Mesenchymal stem cell (in vitro differentiated cells and primary cell): ENCODE results near the gene MSI1.

Experiments
- DNase-seq: peaks from one replicate; pipeline ENCODE4 v3.0.0-alpha.2; 2013
- H2AFZ ChIP-seq: one replicate; pipeline ENCODE4 v1.6.1; 2013; ENCODE audit warnings: low read depth, mild to moderate bottlenecking, control low read depth, inconsistent platforms, low read length, moderate library complexity
- H2AK5ac ChIP-seq: 2 replicates; pipeline ENCODE4 v1.6.1; 2013; ENCODE audit warnings: low read length, moderate library complexity, mild to moderate bottlenecking, inconsistent platforms; ENCODE audit not compliant: severe bottlenecking
- H2BK120ac ChIP-seq: one replicate; pipeline ENCODE4 v1.6.1; 2013; ENCODE audit warnings: low read depth, mild to moderate bottlenecking, inconsistent platforms, low read length, moderate library complexity
- H2BK12ac ChIP-seq, 2 experiments: one replicate each; pipeline ENCODE4 v1.6.1; 2013; ENCODE audit warnings: inconsistent platforms in 2 of 2, low read length in 2 of 2, mild to moderate bottlenecking in 2 of 2, moderate library complexity in 2 of 2, control low read depth in 1 of 2
- H2BK15ac ChIP-seq: one replicate; pipeline ENCODE4 v1.6.1; 2013; ENCODE audit warnings: mild to moderate bottlenecking, low read depth, inconsistent platforms; ENCODE audit not compliant: poor library complexity, severe bottlenecking
- H2BK5ac ChIP-seq: 2 replicates; pipeline ENCODE4 v1.6.1; 2013; ENCODE audit warnings: low read depth, mild to moderate bottlenecking, low read length, control low read depth, inconsistent platforms; ENCODE audit not compliant: poor library complexity, severe bottlenecking
- H3K14ac ChIP-seq, 2 experiments: one replicate each; pipeline ENCODE4 v1.6.1; 2013; ENCODE audit warnings: inconsistent platforms in 2 of 2, low read length in 2 of 2, control low read depth in 1 of 2, mild to moderate bottlenecking in 1 of 2, moderate library complexity in 1 of 2
- H3K18ac ChIP-seq, 2 experiments: one replicate each; pipeline ENCODE4 v1.6.1; 2013; ENCODE audit warnings: inconsistent platforms in 2 of 2, low read length in 2 of 2, control low read depth in 1 of 2, low read depth in 1 of 2, mild to moderate bottlenecking in 1 of 2
- H3K23ac ChIP-seq, 2 experiments: one replicate each; pipeline ENCODE4 v1.6.1; 2013; ENCODE audit warnings: inconsistent platforms in 2 of 2, low read length in 2 of 2, mild to moderate bottlenecking in 2 of 2, moderate library complexity in 2 of 2, control low read depth in 1 of 2
- H3K27ac ChIP-seq: 2 replicates; pipeline ENCODE4 v1.5.1; 2013; ENCODE audit warnings: mild to moderate bottlenecking, moderate library complexity, low read length, control low read depth, inconsistent platforms; ENCODE audit not compliant: poor library complexity, severe bottlenecking
- H3K27me3 ChIP-seq, 2 experiments: 2 replicates each; pipeline versions ENCODE4 v1.6.1 to v1.7.0; 2013; ENCODE audit warnings: low read length in 2 of 2, mild to moderate bottlenecking in 2 of 2, moderate library complexity in 2 of 2, control low read depth in 1 of 2, inconsistent platforms in 1 of 2; ENCODE audit not compliant: control insufficient read depth in 1 of 2, insufficient read depth in 1 of 2
- H3K36me3 ChIP-seq, 2 experiments: 2 replicates each; pipeline versions ENCODE4 v1.6.1 to v1.7.0; 2013; ENCODE audit warnings: low read length in 2 of 2, control low read depth in 1 of 2, inconsistent platforms in 1 of 2, low read depth in 1 of 2, mild to moderate bottlenecking in 1 of 2; ENCODE audit not compliant: insufficient read depth in 2 of 2, control insufficient read depth in 1 of 2
- H3K4ac ChIP-seq, 2 experiments: one replicate each; pipeline ENCODE4 v1.6.1; 2013; ENCODE audit warnings: inconsistent platforms in 2 of 2, low read length in 2 of 2, mild to moderate bottlenecking in 2 of 2, moderate library complexity in 2 of 2, control low read depth in 1 of 2, low read depth in 1 of 2
- H3K4me1 ChIP-seq: 2 replicates; pipeline ENCODE4 v1.6.1; 2013; ENCODE audit warnings: low read depth, low read length, control low read depth; ENCODE audit not compliant: control insufficient read depth, insufficient read depth
- H3K4me2 ChIP-seq: 2 replicates; pipeline ENCODE4 v1.6.1; 2013; ENCODE audit warnings: low read length, mild to moderate bottlenecking, inconsistent platforms; ENCODE audit not compliant: poor library complexity, severe bottlenecking
- H3K4me3 ChIP-seq, 2 experiments: 2 replicates each; pipeline versions ENCODE4 v1.5.1 to v1.7.0; 2013; ENCODE audit warnings: low read length in 2 of 2, mild to moderate bottlenecking in 2 of 2, control low read depth in 1 of 2, low read depth in 1 of 2; ENCODE audit not compliant: insufficient read depth in 1 of 2
- H3K79me1 ChIP-seq: replicated peaks from 2 replicates; pipeline ENCODE4 v1.6.1; 2013; ENCODE audit warnings: mild to moderate bottlenecking, control low read depth, low read length, inconsistent platforms; ENCODE audit not compliant: poor library complexity, severe bottlenecking
- H3K9ac ChIP-seq: 2 replicates; pipeline ENCODE4 v1.7.0; 2013; ENCODE audit warnings: mild to moderate bottlenecking, low read length, moderate library complexity
- H3K9me3 ChIP-seq: 2 replicates; pipeline ENCODE4 v1.7.0; 2013; ENCODE audit warnings: mild to moderate bottlenecking, low read length; ENCODE audit not compliant: control insufficient read depth
- H4K8ac ChIP-seq: one replicate; pipeline ENCODE4 v1.6.1; 2013; ENCODE audit warnings: inconsistent platforms, mild to moderate bottlenecking, low read length, moderate library complexity
- H4K91ac ChIP-seq: one replicate; pipeline ENCODE4 v1.6.1; 2013; ENCODE audit warnings: mild to moderate bottlenecking, low read length, inconsistent platforms
- WGBS: methylation state at CpG from one replicate; pipeline ENCODE4 v1.1.7; 2013; ENCODE audit warnings: mixed read lengths; 5-methylcytosine and 5-hydroxymethylcytosine counted together

Gene MSI1

GRCh38 chr12:120364487-120364886 is 4.5 kb downstream of the MSI1 start:
- Histone ChIP-seq H3K79me1 (no peaks in the 10 kb centered on the region), H3K9me3 (no peaks in the 10 kb centered on the region), H3K27ac (no peak overlapping the region), H3K4me2 (no peak overlapping the region), H3K4ac (no peak overlapping the region), H3K36me3 (no peaks in the 10 kb centered on the region), H2BK120ac (no peak overlapping the region), H2AFZ (no peak overlapping the region), H3K14ac (no peak overlapping the region), H4K91ac (no peak overlapping the region), H3K27me3 (peaks cover 39 to 66% of the 10 kb centered on the region in 2 experiments), H2BK15ac (no peak overlapping the region), H3K4me1 (peaks cover 25% of the 10 kb centered on the region), H2AK5ac (no peak overlapping the region), H2BK12ac (no peak overlapping the region), H3K23ac (no peak overlapping the region), H3K4me3 (no peak overlapping the region), H3K18ac (no peak overlapping the region), H4K8ac (no peak overlapping the region), H2BK5ac (no peak overlapping the region), H3K9ac (no peak overlapping the region)
- DNase-seq, result no peak
- 92% methylated on average over 5 of the region's 6 CpGs for WGBS

GRCh38 chr12:120363274-120363855 is 5.6 kb downstream of the MSI1 start:
- Histone ChIP-seq H2BK15ac (no peak overlapping the region), H4K8ac (no peak overlapping the region), H3K27me3 (peaks cover 36 to 68% of the 10 kb centered on the region in 2 experiments), H2BK5ac (no peak overlapping the region), H3K4me2 (no peak overlapping the region), H3K4me1 (peaks cover 18% of the 10 kb centered on the region), H3K4ac (no peak overlapping the region), H3K4me3 (no peak overlapping the region), H2BK12ac (no peak overlapping the region), H3K79me1 (no peaks in the 10 kb centered on the region), H2AK5ac (no peak overlapping the region), H3K23ac (no peak overlapping the region), H3K18ac (no peak overlapping the region), H3K14ac (no peak overlapping the region), H2AFZ (no peak overlapping the region), H3K9me3 (no peaks in the 10 kb centered on the region), H2BK120ac (no peak overlapping the region), H3K27ac (no peak overlapping the region), H3K9ac (no peak overlapping the region), H3K36me3 (no peaks in the 10 kb centered on the region), H4K91ac (no peak overlapping the region)
- no peak for DNase-seq
- WGBS, result 68% methylated on average over 9 of the region's 9 CpGs

- WGBS, result 80% methylated on average over 14 of the region's 14 CpGs
- no peak for DNase-seq
- no peak overlapping the region for H3K4ac ChIP-seq
- H2BK12ac ChIP-seq, result no peak overlapping the region
- no peak overlapping the region for H2BK5ac ChIP-seq
- no peak overlapping the region for H3K23ac ChIP-seq
- no peaks in the 10 kb centered on the region for H3K9me3 ChIP-seq
- H3K18ac ChIP-seq, result no peak overlapping the region
- H3K14ac ChIP-seq, result no peak overlapping the region
- H2BK15ac ChIP-seq, result no peak overlapping the region
- peaks cover 11% of the 10 kb centered on the region for H3K4me1 ChIP-seq
- peaks cover 33 to 71% of the 10 kb centered on the region in 2 experiments for H3K27me3 ChIP-seq
- no peaks in the 10 kb centered on the region for H3K79me1 ChIP-seq
- H4K8ac ChIP-seq, result no peak overlapping the region
- no peak overlapping the region for H3K27ac ChIP-seq
- no peak overlapping the region for H2BK120ac ChIP-seq
- H3K36me3 ChIP-seq, result no peaks in the 10 kb centered on the region
- H4K91ac ChIP-seq, result no peak overlapping the region
- no peak overlapping the region for H2AFZ ChIP-seq
- no peak overlapping the region for H3K4me2 ChIP-seq
- H3K9ac ChIP-seq, result no peak overlapping the region
- no peak overlapping the region for H3K4me3 ChIP-seq
- peak overlapping the region; percentile 50 for H2AK5ac ChIP-seq
Observed at GRCh38 chr12:120362516-120363273, 6.3 kb downstream of the MSI1 start.

- H3K79me1 ChIP-seq, result no peaks in the 10 kb centered on the region
Observed at GRCh38 chr12:120361506-120362208, 7.3 kb downstream of the MSI1 start.

More at GRCh38 chr12:120361506-120362208, 7.3 kb downstream of the MSI1 start:
- no peak overlapping the region for H3K23ac ChIP-seq
- peak overlapping the region in 1 of 2 experiments; percentile 64 for H3K14ac ChIP-seq
- H2BK5ac ChIP-seq, result no peak overlapping the region
- H3K4me1 ChIP-seq, result peaks cover 16% of the 10 kb centered on the region
- peak overlapping the region; percentile 42 for H2BK120ac ChIP-seq
- H3K4me2 ChIP-seq, result peak overlapping the region; percentile 81
- H2AK5ac ChIP-seq, result peak overlapping the region; percentile 33
- peak overlapping the region; percentile 83 for H2AFZ ChIP-seq
- peak overlapping the region; percentile 86 for H3K9ac ChIP-seq
- 10% methylated on average over 43 of the region's 56 CpGs for WGBS
- H3K4me3 ChIP-seq, result peak overlapping the region; percentile 48 to 49
- no peaks in the 10 kb centered on the region for H3K9me3 ChIP-seq
- peak overlapping the region; percentile 94 for H4K8ac ChIP-seq
- peaks cover 23 to 63% of the 10 kb centered on the region in 2 experiments for H3K27me3 ChIP-seq
- no peak overlapping the region for H3K27ac ChIP-seq
- peak overlapping the region; percentile 94 for H2BK15ac ChIP-seq
- peak overlapping the region in 1 of 2 experiments; percentile 94 for H3K4ac ChIP-seq
- peak; percentile 82 for DNase-seq
- H3K36me3 ChIP-seq, result no peaks in the 10 kb centered on the region
- peak overlapping the region; percentile 6 to 80 for H2BK12ac ChIP-seq
- peak overlapping the region; percentile 70 to 85 for H3K18ac ChIP-seq
- peak overlapping the region; percentile 71 for H4K91ac ChIP-seq
